Sigmoid colon (tissue), 4 donors: ENCODE measurements around the gene MPPE1.

ENCODE experiments used
- POLR2A ChIP-seq, 2 donors: fragments of 450-650 bp; IDR thresholded peaks; one replicate each; pipeline ENCODE4 v1.6.1; 2016; ENCODE audit warnings: antibody characterized with exemption in 2 of 2, mild to moderate bottlenecking in 2 of 2, moderate library complexity in 2 of 2
- POLR2AphosphoS5 ChIP-seq, 4 donors: sonication (generic); formaldehyde crosslinking; IDR thresholded peaks; one replicate each; pipeline ENCODE4 v1.6.1; 2017; ENCODE audit warnings: antibody characterized with exemption in 4 of 4

DNA sequence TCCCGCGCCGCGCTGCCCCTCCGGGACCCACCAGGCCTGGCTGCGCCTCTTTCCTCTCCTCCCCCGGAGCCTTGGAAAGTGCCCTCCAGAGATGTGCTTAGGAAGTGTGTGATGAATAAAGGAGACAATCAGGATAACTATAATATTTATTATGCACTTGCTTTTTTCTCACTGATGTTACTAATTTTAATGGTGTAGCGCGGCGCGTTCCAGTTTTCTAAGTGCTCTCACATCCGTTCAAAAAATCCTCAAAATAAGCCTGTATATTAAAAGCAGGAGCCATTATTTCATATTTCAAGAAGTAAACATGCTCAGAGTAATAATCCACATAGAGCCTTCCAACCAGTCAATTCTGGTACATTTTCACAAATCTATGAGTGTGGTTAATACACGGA lies 941 bp upstream of the MPPE1 start:
- TF ChIP-seq POLR2AphosphoS5 (IDR thresholded peaks at IDR 0.05) (no peak), POLR2A (IDR thresholded peaks at IDR 0.05) (no peak)
